ENCODE measurements around the gene NHSL1. TPM values are rescaled to one million over a fixed set of nuclear protein-coding genes. Genes with fewer than 3 reads are reported as not detected.

The NHSL1 gene
- total and polyA plus RNA-seq, 9 of the 15 experiments (the other 6 are each of a cell fraction or from before 2014, with no cell fraction given) = 0.09 to 0.20 TPM; not detected in 7

DNA sequence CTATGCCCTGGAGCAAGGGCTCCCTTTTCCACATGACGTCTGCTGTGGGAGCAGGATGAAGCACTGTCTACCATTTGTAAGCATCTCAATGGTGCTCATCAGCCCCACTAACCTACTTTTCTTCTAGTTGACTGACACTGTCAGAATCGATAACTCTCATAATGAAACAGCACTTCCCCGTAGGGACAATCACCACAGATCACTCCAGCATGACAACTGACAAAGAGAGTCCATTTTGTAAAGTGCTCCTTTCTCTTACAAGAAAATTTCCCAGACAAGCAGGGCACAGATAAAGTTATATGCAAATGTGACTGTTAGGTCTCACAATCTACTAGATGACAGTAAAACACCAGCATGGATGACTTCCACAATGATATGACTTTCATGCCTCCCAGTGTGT lies 48.8 kb downstream of the NHSL1 start (continued):
- TF ChIP-seq PPARD (CRISPR knock-in tag; IDR thresholded peaks at IDR 0.05) = no peak
- TF ChIP-seq GABPB1 (CRISPR knock-in tag; IDR thresholded peaks at IDR 0.05) = no peak
- TF ChIP-seq HNRNPL (IDR thresholded peaks at IDR 0.05; ENCODE audit: low read depth, low read length) = no peak
- no peak for TF ChIP-seq FOXK2 (conservative IDR thresholded peaks at IDR 0.05 in 1 of 2, IDR thresholded peaks at IDR 0.05 in 1 of 2; ENCODE audit: low read depth in 2 of 2)
- TF ChIP-seq FOXP1 (CRISPR knock-in tag; IDR thresholded peaks at IDR 0.05) = no peak

DNA sequence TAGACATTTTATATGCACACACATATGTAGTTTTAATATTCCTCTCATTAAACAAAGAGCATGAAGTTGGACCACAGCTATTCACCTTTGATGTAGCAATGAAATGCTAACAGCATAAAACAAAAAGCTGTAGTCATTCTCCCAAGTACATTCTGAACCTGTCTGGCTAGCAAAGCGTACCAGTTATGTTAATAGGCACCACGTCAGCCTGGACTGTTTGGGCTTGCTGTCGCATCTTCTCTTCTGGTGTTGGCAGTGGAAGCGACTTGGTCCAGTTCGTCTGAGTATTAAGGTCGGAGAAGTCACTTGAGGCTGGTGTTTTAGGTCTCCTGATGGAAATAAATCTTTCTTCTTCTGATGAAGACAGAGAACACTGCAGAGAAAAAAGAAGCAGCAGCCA lies 52.5 kb downstream of the NHSL1 start:
- no peaks in the 10 kb centered on the region for H3K4me1 ChIP-seq (replicated peaks in 1 of 2; ENCODE audit: control insufficient read depth in 2 of 2, insufficient read depth in 2 of 2, low read length in 2 of 2)
- no peak overlapping the region for H3K4me3 ChIP-seq
- ATAC-seq (no peak), DNase-seq (ENCODE audit: extremely low read depth in 1 of 4, low spot score in 3 of 4) (no peak), FAIRE-seq (no peak)
- H3K79me2 ChIP-seq (ENCODE audit: control insufficient read depth, insufficient read depth, low read length) = no peaks in the 10 kb centered on the region
- no peaks in the 10 kb centered on the region for H4K20me1 ChIP-seq (replicated peaks; ENCODE audit: control insufficient read depth, insufficient read depth, low read length)
- H2AFZ ChIP-seq (ENCODE audit: low read depth, low read length) = no peak overlapping the region
- no peaks in the 10 kb centered on the region for H3K9me3 ChIP-seq (replicated peaks; ENCODE audit: control insufficient read depth, insufficient read depth, low read depth, low read length)
- no peaks in the 10 kb centered on the region for H3K9me1 ChIP-seq (ENCODE audit: control insufficient read depth, insufficient read depth, low read length)
- in situ Hi-C loops (cut with MboI) = no loop called here
- ChIA-PET POLR2A (no interaction called here), CTCF (ENCODE audit: low intra/inter-chr PET ratio) (no interaction called here)
- TF ChIP-seq ZNF274 (IDR thresholded peaks at IDR 0.05; ENCODE audit: borderline replicate concordance, low read depth, low read length) (no peak), ZNF445 (CRISPR knock-in tag; IDR thresholded peaks at IDR 0.05; ENCODE audit: low read depth) (no peak), RBM34 (IDR thresholded peaks at IDR 0.05; ENCODE audit: borderline replicate concordance, insufficient read depth, low read length) (no peak), EP300 (IDR thresholded peaks at IDR 0.05; ENCODE audit: low read length) (no peak)
- TF ChIP-seq, protein P1, sequence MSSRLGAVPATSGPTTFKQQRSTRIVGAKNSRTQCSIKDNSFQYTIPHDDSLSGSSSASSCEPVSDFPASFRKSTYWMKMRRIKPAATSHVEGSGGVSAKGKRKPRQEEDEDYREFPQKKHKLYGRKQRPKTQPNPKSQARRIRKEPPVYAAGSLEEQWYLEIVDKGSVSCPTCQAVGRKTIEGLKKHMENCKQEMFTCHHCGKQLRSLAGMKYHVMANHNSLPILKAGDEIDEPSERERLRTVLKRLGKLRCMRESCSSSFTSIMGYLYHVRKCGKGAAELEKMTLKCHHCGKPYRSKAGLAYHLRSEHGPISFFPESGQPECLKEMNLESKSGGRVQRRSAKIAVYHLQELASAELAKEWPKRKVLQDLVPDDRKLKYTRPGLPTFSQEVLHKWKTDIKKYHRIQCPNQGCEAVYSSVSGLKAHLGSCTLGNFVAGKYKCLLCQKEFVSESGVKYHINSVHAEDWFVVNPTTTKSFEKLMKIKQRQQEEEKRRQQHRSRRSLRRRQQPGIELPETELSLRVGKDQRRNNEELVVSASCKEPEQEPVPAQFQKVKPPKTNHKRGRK (tag; IDR thresholded peaks at IDR 0.05) = no peak
- TF ChIP-seq, protein P2, sequence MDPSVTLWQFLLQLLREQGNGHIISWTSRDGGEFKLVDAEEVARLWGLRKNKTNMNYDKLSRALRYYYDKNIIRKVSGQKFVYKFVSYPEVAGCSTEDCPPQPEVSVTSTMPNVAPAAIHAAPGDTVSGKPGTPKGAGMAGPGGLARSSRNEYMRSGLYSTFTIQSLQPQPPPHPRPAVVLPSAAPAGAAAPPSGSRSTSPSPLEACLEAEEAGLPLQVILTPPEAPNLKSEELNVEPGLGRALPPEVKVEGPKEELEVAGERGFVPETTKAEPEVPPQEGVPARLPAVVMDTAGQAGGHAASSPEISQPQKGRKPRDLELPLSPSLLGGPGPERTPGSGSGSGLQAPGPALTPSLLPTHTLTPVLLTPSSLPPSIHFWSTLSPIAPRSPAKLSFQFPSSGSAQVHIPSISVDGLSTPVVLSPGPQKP (CRISPR knock-in tag; IDR thresholded peaks at IDR 0.05) = no peak
- TF ChIP-seq, protein P3, sequence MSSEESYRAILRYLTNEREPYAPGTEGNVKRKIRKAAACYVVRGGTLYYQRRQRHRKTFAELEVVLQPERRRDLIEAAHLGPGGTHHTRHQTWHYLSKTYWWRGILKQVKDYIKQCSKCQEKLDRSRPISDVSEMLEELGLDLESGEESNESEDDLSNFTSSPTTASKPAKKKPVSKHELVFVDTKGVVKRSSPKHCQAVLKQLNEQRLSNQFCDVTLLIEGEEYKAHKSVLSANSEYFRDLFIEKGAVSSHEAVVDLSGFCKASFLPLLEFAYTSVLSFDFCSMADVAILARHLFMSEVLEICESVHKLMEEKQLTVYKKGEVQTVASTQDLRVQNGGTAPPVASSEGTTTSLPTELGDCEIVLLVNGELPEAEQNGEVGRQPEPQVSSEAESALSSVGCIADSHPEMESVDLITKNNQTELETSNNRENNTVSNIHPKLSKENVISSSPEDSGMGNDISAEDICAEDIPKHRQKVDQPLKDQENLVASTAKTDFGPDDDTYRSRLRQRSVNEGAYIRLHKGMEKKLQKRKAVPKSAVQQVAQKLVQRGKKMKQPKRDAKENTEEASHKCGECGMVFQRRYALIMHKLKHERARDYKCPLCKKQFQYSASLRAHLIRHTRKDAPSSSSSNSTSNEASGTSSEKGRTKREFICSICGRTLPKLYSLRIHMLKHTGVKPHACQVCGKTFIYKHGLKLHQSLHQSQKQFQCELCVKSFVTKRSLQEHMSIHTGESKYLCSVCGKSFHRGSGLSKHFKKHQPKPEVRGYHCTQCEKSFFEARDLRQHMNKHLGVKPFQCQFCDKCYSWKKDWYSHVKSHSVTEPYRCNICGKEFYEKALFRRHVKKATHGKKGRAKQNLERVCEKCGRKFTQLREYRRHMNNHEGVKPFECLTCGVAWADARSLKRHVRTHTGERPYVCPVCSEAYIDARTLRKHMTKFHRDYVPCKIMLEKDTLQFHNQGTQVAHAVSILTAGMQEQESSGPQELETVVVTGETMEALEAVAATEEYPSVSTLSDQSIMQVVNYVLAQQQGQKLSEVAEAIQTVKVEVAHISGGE (CRISPR knock-in tag; IDR thresholded peaks at IDR 0.05) = no peak
- no peak overlapping the region for H3K4me2 ChIP-seq (ENCODE audit: insufficient read depth, low read length)
- no peak overlapping the region for H3K27ac ChIP-seq (ENCODE audit: extremely low read depth, low read depth, low read length)
- no peaks in the 10 kb centered on the region for H3K36me3 ChIP-seq (ENCODE audit: control insufficient read depth, insufficient read depth, low read length)
- 2% methylated on average over 6 of the region's 6 CpGs for WGBS (ENCODE audit: insufficient coverage, low coverage, missing lambda C conversion rate)
- BruUV-seq (replicated peaks) = no TSS peak
- peaks cover 18 to 20% of the 10 kb centered on the region in 2 experiments; a peak in 4 of 5 replicates for H3K27me3 ChIP-seq (ENCODE audit: control insufficient read depth in 2 of 2, insufficient read depth in 2 of 2, low read length in 2 of 2)
- H3K9ac ChIP-seq (ENCODE audit: insufficient read depth in 1 of 2, low read depth in 2 of 2, low read length in 2 of 2) = no peak overlapping the region
- intact Hi-C loops (cut with micrococcal nuclease) = no loop called here

Measured in K562 (cell line).